Activated CD4-positive, alpha-beta T cell treated with anti-CD3 and anti-CD28 coated beads for 48 hours (primary cell): ENCODE results near the gene FAM149B1.

Source experiments
- DNase-seq: peaks from one replicate; pipeline ENCODE4 v3.0.0-alpha.2; 2020

The FAM149B1 gene

GRCh38 chr10:73182568-73182967 is 14.6 kb downstream of the FAM149B1 start:
- no peak for DNase-seq

- no peak for DNase-seq
Measured at GRCh38 chr10:73183667-73184281, 15.9 kb downstream of the FAM149B1 start.

GRCh38 chr10:73186266-73186665 is 18.3 kb downstream of the FAM149B1 start:
- DNase-seq = no peak

- DNase-seq = no peak
Measured at GRCh38 chr10:73190188-73190587, 22.3 kb downstream of the FAM149B1 start.

DNA sequence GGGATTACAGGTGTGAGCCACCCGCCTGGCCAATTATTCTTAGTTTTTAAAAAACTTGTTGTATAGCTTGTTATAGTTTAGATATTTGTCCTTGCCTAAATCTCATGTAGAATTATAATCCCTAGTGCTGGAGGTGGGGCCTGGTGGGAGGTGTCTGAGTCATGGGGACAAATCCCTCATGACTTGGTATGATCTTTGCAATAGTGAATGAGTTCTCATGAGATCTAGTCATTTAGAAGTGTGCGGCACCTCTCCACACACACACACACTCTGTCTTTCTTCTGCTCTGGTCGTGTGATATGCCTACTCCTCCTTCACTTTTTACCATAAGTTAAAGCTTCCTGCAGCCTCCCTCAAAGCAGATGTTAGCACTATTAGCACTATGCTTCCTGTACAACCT is 37.2 kb downstream of the FAM149B1 start:
- no peak for DNase-seq

DNA sequence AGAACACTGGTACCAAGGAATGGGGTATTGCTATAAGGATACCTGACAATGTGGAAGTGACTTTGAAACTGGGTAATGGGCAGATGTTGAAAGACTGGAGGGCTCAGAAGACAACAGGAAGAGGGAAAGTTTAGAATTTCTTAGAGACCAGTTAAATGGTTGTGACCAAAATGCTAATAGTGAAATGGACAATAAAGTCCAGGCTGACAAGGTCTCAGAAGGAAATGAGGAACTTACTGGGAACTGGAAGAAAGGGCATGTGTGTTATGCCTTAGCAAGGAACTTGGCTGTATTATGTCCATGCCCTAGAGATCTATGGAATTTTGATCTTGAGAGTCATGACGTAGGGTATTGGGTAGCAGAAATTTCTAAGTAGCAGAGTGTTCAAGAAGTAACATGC is 38.0 kb downstream of the FAM149B1 start:
- DNase-seq = no peak

GRCh38 chr10:73206385-73206784 is 38.5 kb downstream of the FAM149B1 start:
- DNase-seq = no peak

DNA sequence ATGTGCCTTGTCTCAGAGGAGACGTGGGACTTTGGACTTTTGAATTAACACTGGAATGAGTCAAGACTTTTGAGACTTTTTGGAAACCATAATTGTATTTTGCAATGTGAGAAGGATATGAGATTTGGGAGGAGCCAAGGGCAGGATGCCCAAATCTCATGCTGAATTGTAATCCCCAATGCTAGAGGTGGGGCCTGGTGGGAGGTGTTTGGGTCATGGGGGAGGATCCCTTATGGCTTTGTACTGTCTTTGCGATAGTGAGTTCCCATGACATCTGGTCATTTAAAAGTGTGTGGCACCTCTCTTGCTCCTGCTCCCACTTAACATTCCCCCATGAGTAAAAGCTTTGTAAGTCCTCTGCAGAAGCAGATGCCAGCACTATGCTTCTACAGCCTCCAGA is 40.0 kb downstream of the FAM149B1 start:
- no peak for DNase-seq

DNA sequence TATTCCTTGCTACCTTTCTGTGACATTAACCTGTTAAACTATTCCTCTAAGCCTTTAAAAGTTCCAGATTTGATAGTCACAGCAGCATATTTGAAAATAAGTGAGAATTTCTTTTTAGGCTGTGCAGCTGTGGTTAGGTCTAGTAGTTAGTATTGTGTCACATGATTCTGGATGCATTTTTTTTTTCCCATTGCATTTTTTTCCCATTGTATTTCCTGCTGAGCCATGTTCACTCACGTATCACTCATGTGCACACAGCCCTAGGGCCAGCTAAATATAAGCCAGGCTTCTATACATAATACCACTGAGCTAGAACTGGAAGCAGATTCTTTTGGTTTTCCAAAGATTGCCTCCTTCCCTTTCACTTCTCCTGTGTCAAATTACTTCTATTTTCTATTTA is 41.8 kb downstream of the FAM149B1 start:
- DNase-seq = no peak

DNA sequence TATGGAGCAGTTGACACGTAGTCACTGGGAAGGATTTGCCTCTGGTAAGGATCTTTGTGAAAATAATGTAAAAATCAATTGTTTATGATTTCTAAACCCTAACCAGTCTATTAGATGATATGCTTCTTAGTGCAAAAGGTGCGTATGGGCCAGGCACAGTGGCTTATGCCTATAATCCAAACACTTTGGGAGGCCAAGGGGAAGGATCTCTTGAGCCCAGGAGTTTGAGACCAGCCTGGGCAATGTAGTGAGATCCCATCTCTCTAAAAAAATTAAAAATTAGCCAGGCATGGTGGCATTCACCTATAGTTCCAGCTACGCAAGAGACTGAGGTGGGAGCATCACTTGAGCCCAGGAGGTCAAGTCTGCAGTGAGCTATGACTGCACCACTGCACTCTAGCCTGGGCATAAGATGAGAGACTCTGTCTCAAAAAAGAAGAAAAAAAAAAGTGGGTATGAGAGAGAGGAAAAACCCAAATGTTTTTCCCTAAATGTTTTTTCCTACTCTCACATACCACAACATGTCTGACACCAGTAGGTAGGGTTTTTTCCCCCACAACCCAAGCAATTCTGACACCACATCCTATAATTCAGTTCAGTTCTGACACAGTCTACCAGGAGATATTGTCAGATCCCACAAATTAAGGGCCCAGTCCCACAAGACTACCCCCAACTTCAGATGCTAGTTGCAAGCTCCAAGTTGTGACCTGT is 42.6 kb downstream of the FAM149B1 start:
- DNase-seq = no peak

DNA sequence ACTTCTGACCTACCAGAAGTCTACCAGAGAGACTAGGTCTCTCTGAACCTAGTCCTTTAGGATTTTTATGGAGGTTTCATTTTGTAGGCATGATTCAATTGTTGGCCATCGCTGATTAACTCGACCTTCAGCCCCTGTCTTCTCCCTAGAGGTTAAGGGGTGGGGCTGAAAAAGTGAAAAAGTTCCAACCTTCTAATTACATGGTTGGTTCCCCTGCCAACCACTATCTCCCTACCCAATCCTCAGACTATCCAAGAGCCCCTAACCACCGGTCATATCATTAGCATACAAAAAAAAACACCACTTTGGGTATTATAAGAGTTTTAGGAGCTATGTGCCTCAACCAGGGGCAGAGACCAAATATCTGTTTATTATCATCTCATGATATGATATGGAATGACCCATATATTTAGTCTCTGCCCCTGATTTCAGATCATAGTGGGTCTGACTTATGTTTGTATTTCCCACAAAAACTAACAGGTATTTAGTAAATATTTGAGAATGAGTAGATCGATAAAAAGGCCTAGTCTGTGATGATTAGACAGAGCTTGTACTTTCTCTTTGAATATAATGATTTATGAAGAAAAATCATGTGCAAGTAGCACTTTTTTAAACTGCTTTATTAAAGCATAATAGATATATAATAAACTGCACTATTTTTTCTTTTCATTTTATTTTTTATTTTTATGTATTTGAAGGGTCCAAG is 43.3 kb downstream of the FAM149B1 start:
- no peak for DNase-seq

DNA sequence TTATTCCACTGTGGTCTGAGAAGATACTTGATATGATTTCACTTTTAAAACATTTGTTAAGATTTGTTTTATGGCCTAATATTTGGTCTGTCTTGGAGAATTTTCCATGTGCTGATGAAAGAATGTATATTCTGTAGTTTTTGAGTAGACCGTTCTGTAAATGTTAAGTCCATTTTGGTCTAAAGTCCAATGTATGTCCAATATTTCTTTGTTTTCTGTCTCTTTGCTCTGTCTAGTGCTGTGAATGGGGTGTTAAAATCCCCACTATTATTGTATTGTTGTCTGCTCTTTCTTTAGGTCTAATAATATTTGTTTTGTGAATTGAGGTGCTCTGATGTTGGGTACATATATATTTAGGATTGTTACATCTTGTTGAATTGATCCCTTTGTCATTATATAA is 47.8 kb downstream of the FAM149B1 start:
- DNase-seq = no peak

DNA sequence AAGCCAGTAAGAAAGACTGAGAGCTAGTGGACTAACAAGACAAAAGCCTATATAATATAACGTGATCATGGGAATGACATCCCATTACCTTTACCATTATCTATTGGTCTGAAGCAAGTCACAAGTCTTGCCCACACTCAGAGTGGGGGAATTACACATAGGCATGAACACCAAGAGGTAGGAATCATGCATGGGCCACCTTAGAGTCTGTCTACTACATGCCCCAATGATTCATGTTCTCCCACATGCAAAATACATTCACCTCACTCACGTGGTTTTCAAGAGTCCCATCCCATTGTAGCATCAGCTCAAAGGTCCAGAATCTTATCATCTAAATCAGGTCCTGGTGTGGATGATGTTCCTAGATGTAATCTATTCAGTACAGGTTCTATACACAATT is 49.7 kb downstream of the FAM149B1 start:
- DNase-seq = no peak

- DNase-seq = no peak
Measured at GRCh38 chr10:73218431-73219191, 50.7 kb downstream of the FAM149B1 start.

DNA sequence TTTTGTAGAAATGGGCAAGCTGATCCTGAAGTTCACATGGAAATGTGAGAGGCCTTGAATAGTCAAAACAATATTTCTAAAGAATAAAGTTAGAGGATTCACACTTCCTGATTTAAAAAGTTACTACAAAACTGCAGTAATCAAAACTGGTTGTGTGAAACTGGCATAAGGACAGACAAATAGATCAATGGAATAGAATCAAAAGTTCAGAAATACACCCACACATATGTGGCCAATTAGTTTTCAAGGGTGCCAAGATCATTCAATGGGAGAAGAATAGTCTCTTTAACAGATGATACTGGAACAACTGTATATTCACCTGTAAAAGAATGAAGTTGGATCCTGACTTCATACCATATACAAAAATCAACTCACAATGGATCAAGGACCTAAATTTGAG is 51.5 kb downstream of the FAM149B1 start:
- no peak for DNase-seq

GRCh38 chr10:73220989-73221388 is 53.1 kb downstream of the FAM149B1 start:
- DNase-seq = no peak

DNA sequence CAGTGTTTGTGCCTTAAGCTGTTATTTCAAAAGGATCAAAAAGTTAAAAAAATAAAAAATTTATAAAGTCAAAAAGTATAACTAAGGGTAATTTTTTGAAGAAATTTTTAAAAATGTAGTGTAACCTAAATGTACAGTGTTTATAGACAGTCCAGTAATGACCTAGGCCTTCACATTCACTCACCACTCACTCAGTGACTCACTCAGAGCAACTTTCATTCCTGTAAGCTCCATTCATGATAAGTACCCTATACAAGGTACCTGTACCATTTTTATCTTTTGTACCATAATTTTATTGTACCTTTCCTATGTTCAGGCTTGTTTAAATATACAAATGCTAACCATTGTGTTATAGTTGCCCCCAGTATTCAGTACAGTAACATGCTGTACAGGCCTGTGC is 57.6 kb downstream of the FAM149B1 start:
- no peak for DNase-seq

- no peak for DNase-seq
Measured at GRCh38 chr10:73226663-73227062, 58.7 kb downstream of the FAM149B1 start.

DNA sequence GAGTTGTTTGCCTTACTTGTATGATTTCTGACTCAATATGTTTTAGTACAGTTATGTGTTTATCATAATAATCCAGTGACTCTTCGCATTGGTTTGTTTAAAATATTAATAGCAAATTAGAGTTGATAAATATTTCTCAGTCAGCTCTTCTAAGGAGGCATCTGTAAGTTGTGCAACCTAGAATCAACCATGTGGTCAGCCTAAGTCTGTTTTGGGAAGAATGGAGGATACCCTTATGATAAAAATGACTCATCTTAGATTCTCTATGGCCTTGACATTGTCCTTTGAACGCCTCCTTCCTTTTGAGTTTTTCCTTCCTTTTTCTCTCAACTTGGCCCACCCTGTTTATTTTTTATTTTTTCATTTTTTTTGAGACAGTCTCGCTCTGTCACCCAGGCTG is 60.3 kb downstream of the FAM149B1 start:
- DNase-seq = no peak

DNA sequence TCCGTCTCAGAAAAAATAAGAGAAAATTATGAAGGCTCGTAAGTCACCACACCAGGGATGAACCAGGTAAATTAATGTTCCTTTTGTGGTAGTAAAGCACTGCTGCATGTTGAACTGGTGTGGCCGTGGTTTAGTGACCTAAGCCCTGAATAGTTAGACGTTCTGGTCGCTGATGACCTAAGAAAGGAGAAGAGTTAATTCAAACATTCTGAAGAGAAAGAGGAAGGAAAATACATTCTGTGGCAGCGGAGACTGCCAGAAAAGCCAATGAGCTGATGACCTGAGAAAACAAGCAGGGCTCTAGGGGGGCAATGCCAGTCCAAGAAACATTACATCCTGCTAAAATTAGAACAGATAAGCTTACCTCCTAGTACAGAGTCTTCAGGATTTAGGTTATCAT is 61.6 kb downstream of the FAM149B1 start:
- no peak for DNase-seq

DNA sequence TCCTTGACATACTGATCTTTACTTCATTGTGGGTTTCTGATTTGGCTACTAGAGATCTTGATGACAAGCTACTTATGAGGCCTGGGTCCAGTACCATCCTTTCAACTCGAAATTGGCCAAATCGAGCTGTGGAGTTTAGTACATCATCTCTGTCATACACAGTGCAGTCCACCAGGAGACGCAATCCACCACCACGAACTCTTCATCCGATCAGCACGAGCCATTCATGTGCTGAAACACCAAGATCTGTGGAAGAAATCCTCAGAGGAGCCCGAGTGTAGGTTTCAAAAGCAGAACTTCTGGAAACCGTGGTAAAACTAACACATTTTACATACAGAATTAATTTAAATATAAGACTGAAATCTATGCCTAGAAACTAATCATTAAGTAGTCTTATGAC is 65.0 kb downstream of the FAM149B1 start:
- no peak for DNase-seq

DNA sequence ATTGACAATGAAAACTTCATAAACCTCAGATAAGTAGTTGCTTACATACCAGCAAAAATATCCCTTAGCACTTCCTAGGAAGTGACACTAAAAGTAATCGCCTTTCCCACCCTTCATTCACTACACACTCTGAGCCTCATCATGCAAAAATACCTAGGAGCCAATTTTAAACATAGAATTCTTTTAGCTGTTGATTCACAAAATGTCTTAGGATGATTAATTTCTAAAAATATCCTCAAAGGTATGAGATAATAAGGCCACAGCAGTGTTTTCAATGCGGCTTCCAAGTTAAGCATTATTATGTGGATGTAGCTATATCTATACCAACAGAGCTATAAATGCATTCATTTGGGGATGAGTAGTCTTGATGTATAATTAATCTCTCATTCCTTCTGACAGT is 66.0 kb downstream of the FAM149B1 start:
- DNase-seq = no peak

DNA sequence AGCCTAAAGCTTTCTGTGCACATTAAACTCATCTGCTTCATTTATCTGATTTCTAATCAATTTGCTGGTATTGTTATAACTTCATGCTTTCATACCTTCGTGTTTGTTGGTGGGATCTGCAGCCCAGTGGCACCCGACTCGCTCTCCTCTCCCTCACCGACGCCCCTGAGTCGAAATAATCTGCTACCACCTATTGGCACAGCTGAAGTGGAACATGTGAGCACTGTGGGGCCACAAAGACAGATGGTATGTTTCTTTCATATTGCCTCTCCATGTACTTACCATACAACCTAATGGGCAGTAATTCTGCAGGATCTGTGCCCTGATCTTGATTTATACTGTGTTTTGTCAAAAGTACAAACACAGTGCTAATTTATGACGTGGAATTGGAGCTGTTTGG is 66.8 kb downstream of the FAM149B1 start:
- no peak for DNase-seq
